GM23338 (cell line): ENCODE measurements around the gene ANO6.

Experiments
- CREB1 ChIP-seq: fragments of 250-450 bp; sonication (Bioruptor Pico); IDR thresholded peaks from 2 replicates; pipeline ENCODE4 v1.5.0; 2020; ENCODE audit warnings: low read depth, mild to moderate bottlenecking, moderate library complexity
- CTCF ChIP-seq, 2 experiments: fragments of 200-600 bp in 1 of 2; sonication (generic) in 1 of 2; conservative IDR thresholded peaks; 2 replicates each; pipeline versions ENCODE4 v1.5.1 to v1.6.1; 2016 to 2017; ENCODE audit warnings: antibody characterized with exemption in 2 of 2, low read depth in 2 of 2, mild to moderate bottlenecking in 2 of 2, moderate library complexity in 1 of 2

GRCh38 chr12:45254254-45254653 is 38.4 kb downstream of the ANO6 start:
- TF ChIP-seq CTCF (conservative IDR thresholded peaks at IDR 0.05; ENCODE audit: low read depth in 2 of 2) (no peak), CREB1 (no peak)
